SU-DHL-6 (cell line): ENCODE results near the gene THAP12.

Source experiments
- EZH2phosphoT487 ChIP-seq: fragments of 200-600 bp; sonication (generic), shearing (Covaris generic); conservative IDR thresholded peaks from 2 replicates; pipeline ENCODE4 v1.6.1; 2018; ENCODE audit warnings: mild to moderate bottlenecking, antibody characterized with exemption, low read length, moderate library complexity, mixed read lengths
- TF ChIP-seq, protein P1 (sequence below): fragments of 200-600 bp; sonication (generic); IDR thresholded peaks from one replicate; pipeline ENCODE4 v1.5.1; 2017; ENCODE audit warnings: antibody characterized with exemption, mild to moderate bottlenecking, low read length, moderate library complexity; ENCODE audit not compliant: insufficient read depth, poor library complexity, severe bottlenecking

DNA sequence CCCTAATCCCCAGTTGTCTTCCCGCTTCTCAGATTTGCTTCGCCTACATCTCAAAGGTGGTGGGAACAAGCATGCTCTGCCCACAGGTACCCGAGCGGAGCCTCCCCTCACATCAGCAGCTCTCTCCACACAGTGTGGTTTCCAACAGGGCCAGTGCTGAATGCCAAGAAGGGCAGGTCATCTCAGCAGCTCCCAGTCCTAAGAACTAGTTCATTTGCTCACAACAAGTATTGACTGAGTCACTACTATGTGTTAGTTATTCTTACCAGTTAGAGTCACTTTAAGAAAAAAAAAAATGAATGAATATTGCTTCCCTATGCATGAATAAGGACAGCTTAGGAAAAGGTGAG, 66.2 kb downstream of the THAP12 start:
- TF ChIP-seq, protein P1, sequence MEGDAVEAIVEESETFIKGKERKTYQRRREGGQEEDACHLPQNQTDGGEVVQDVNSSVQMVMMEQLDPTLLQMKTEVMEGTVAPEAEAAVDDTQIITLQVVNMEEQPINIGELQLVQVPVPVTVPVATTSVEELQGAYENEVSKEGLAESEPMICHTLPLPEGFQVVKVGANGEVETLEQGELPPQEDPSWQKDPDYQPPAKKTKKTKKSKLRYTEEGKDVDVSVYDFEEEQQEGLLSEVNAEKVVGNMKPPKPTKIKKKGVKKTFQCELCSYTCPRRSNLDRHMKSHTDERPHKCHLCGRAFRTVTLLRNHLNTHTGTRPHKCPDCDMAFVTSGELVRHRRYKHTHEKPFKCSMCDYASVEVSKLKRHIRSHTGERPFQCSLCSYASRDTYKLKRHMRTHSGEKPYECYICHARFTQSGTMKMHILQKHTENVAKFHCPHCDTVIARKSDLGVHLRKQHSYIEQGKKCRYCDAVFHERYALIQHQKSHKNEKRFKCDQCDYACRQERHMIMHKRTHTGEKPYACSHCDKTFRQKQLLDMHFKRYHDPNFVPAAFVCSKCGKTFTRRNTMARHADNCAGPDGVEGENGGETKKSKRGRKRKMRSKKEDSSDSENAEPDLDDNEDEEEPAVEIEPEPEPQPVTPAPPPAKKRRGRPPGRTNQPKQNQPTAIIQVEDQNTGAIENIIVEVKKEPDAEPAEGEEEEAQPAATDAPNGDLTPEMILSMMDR, result no peak
- TF ChIP-seq EZH2phosphoT487, result no peak
